Measurements from ENCODE around the gene PCIF1.
"Not testable (repeated sequence)": the region's sequence is repeated elsewhere in the genome, so short reads cannot be mapped to it uniquely, and the experiment has no call there.

Gene PCIF1

GRCh38 chr20:45945678-45946148 lies 11.2 kb downstream of the PCIF1 start:
- in situ Hi-C loops (cut with HindIII; ENCODE audit: low sequenced_read_pairs), result no loop called here

DNA sequence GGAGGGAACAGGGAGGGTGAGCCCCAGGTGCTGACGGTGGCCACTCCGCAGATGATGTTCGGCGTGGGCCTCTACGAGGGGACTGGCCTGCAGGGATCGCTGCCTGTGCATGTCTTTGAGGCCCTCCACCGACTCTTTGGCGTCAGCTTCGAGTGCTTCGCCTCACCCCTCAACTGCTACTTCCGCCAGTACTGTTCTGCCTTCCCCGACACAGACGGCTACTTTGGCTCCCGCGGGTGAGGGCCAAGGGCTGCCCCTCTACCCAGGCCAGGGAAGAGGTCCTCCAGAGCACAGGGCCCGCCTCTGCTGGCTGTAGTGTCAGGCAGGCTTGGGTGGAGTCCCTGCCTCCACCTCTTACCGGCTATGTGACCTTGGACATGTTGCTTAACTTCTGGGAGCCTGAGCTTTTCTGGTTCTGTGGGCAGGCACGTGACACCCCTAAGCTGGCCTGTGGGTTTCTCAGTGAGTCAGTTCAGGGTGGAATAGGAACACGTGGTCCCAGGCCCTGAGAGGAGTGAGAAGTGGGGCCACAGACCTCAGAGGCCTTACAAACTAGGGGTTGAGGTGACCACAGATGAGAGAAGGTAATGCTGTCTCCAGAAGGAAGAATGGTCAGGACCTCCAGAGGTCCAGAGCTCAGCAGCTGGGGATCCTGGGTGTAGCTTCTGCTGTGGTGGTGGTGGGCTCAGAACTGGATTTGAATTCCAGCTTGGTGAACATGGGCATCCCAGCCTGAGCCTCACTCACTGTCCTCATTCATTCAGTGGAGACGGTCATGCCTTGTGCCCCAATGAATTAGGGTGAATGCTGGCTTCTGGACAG lies 11.9 kb downstream of the PCIF1 start:
- in situ Hi-C loops (cut with HindIII; ENCODE audit: low sequenced_read_pairs), result no loop called here

DNA sequence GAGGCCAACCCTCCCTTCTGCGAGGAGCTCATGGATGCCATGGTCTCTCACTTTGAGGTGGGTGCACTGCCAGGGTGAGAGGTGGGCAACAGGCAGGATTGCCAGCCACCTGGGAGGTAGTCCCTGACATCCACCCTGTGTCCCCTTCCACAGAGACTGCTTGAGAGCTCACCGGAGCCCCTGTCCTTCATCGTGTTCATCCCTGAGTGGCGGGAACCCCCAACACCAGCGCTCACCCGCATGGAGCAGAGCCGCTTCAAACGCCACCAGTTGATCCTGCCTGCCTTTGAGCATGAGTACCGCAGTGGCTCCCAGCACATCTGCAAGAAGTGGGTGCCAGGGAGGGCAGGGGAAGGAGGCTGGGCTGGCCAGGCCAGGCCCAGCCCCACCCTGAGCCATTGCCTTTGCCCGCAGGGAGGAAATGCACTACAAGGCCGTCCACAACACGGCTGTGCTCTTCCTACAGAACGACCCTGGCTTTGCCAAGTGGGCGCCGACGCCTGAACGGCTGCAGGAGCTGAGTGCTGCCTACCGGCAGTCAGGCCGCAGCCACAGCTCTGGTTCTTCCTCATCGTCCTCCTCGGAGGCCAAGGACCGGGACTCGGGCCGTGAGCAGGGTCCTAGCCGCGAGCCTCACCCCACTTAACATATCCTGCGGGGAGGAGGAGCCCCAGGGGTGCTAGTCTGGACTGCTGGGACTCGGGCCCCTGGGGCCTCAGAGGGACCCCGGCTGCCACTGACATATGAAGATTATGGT lies 12.8 kb downstream of the PCIF1 start:
- in situ Hi-C loops (cut with HindIII; ENCODE audit: low sequenced_read_pairs), result no loop called here

GRCh38 chr20:45948261-45948733 lies 13.8 kb downstream of the PCIF1 start:
- in situ Hi-C loops (cut with HindIII; ENCODE audit: low sequenced_read_pairs), result no loop called here

DNA sequence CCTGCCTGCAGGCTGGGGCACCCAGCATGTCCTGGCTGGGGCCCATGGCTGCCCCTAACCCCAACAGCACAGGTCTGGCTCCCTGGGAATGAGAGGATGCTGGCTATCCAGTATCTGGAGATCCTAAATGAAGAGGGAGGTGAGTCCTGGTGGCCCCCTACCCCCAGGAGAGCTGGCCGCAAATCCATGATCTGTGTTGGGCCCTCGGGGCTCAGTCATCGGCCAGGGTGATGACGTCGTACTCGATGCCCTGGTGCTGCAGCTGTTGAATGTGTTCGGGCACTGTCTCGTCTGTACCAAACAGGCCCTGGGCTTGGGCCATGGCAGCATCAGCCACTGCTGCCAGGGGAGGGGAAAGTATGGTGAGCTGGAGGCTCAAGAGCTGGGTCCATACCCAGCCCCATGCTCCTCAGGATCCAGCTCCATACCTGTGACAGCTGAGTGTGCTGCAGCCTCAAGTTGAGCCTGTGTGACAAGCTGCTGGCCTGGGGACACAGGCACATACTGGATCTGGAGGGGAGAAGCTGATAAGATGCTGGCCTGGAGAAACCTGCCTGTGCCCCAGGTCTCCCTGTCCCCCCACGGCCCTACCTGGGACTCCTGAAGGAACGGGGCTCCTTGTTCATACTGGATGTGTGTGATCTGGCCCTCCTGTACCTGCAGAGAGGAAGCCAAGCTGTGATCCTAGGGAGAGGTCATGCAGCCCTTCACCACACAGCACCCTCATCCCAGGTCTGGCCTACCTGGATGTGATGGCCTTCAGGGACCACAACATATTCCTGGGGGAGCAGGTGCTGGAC lies 14.5 kb downstream of the PCIF1 start:
- in situ Hi-C loops (cut with HindIII; ENCODE audit: low sequenced_read_pairs), result no loop called here

DNA sequence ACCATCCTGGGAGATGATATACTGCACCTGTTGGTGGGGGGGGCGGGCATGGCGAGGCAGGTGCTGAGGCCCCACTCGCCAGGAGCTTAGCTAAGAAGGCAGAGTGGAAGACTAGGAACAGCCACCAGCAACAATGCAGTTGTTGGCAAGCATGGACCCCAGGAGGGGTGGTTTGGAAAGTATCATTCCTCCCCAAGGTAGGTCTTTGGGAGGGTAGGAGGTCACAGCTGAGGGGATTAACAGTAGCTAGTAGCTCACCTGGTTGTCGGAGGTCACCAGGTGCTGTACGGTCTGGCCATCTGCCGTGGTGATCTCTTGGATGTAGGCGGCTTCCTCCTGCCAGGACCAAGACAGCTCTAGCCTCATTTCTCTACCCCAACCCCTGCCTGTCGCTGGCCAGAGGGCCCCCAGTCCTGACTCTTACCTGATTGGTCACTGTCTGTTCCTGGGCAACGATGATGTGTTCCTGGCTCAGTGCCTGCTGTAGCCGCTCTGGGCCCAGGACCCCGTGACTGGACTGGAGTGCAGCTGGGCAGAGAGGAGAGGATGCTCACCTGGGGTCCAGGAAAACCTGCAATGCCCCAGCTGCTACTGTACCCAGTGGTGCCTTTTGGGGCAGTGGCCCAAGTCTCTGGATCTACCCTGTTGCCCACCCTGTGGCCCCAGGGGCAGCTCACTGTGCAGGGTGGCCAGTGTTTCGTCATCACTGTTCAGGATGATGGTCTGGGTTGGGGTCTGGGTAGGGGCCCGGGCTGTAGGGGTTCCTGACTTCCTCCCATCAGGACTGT lies 15.3 kb downstream of the PCIF1 start:
- in situ Hi-C loops (cut with HindIII; ENCODE audit: low sequenced_read_pairs), result no loop called here

DNA sequence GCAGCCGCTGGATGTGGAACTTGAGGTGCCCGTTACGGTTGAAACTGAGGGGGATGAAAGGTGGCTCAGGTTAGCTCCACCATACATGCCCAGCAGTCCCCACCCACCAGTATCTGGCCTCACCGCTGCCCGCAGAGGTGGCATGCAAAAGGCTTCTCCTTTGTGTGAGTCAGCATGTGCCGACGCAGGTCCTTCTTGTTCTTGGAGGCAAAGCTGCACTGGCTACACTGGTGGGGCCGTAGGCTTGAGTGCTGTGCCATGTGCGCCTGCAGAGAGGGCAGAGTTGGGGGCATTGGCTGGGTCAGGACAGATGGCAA lies 15.8 kb downstream of the PCIF1 start:
- in situ Hi-C loops (cut with HindIII; ENCODE audit: low sequenced_read_pairs), result no loop called here

GRCh38 chr20:45951925-45952834 lies 17.7 kb downstream of the PCIF1 start:
- in situ Hi-C loops (cut with HindIII; ENCODE audit: low sequenced_read_pairs), result no loop called here

DNA sequence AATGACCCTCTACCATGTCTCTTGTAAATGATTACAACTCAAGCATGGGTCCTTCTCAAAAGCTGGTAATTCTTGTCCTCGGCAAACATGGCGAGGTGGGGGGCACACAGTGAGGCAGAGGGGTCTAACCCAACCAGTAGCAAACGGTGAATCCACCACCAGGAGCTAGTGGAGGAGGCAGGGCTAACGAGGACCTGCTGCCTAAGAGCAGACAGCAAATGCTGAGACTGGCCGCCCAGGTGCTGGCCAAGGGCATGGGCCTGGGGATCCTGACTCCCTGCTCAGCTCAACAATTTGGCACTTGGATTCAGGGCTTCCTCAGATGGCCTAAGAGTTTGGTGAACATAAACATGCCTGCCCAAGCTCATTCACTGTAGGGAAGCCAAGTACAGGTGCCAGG lies 18.4 kb downstream of the PCIF1 start:
- in situ Hi-C loops (cut with HindIII; ENCODE audit: low sequenced_read_pairs), result no loop called here

DNA sequence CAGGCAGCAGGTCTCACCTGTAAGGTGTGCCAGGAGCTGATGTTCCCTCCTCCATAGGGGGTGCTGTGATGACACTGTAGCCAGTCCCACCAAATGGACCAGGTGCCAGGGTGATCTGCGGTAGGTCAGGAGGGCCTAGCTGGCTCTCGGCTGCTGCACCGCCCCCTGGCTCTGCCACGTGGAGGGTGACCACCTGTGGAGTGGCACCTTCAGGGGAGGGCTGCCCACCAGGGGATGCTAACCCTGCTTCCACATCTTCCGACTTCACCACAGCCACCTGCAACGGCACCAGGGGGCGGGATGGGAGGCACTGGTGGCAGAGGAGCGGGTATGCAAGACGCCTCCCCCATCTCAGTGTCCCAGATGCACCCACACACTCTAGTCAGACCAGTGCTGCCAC lies 19.2 kb downstream of the PCIF1 start:
- in situ Hi-C loops (cut with HindIII; ENCODE audit: low sequenced_read_pairs), result no loop called here

DNA sequence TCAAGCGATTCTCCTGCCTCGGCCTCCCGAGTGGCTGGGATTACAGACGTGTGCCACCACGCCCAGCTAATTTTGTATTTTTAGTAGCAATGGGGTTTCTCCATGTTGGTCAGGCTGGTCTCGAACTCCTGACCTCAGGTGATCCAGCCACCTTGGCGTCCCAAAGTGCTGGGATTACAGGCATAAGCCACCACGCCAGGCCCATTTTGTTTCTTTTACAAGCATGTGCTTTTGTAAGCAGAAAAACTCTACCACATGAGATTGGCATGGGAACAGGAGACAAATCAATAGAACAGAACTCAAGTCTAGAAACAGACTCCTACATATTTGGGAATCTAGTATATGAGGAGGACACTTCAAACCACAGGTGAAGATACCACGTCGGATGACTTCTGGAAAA lies 21.8 kb downstream of the PCIF1 start:
- in situ Hi-C loops (cut with HindIII; ENCODE audit: low sequenced_read_pairs), result not testable (repeated sequence)

DNA sequence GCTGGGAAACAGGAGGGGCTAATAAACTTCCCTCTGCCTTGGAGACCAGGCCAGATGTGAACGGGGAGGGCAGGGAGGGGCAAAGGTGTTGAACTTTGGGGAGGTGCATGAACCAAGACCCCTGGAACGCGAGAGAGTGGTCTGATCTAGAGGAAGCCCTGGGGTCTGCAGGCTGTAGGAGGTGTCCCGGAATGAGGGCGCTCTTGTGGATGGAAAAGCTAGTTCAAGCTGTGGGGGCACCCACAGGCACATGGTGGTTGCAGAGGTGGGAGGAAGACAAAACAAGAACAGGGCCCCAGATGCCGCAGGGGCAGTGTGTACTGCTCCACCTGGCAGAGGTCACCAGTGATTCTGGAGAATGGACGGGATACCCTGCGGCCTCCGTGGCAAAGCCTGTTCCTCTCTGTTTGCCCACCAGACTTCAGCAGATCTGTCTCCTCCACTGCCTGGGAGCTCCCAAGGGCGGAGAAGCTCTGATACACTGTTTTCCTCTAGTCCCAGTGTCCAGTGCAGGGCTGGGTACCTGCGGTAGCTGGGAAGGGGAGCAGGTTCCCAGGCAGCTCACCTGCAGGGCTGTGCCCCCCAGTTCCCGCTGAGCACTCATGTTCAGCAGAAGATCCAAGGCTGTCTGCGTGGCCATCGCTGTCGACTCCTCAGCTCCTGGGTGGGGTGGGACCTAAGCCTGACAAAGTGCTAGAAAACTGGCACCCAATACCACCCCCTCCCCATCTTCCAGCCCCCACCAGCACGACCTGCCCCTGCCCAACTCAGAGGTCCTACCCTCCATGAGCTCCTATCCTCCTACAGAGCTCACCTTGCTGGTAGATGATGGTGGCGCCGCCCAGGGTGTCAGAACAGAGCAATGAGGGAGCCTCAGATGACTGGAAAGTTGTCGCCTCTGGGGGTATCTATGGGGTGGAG lies 22.8 kb downstream of the PCIF1 start:
- in situ Hi-C loops (cut with HindIII; ENCODE audit: low sequenced_read_pairs), result no loop called here

DNA sequence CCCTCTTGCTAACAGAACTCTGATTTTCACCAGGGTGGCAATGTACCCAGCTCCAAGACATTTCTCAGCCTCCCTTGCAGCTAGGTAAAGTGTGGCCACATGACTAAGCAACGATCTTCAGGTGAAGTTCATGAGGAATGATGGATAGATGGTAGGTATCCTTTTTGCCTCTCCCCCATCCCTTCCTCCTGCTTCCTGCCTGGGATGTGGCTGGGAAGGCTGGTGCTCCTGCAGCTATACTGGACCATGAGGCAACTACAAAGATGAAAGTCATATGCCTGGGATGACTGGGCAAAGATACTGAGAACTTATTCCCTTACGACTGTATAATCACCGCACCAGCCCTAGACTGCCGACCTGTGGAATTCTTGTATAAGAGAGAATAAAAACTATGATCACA lies 24.1 kb downstream of the PCIF1 start:
- in situ Hi-C loops (cut with HindIII; ENCODE audit: low sequenced_read_pairs), result no loop called here

DNA sequence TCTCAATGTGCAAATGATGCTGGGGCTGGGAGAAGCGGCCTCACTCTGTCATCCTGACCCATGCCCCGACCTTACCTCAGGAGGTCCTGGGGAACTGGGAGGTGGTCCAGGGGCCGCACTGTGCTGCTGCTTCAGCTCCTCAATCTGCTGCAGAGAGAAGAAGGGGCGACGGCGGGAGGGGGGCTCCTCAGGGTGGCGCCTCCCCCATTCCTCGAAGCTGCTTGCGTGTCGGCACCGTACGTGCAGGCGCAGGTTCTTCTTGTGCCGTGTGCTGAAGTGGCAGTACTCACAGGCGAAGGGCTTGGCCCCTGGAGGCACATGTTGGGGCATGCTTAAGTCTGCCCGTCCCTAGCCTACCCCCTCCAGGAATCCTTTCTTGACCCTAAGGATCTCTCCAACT lies 24.6 kb downstream of the PCIF1 start:
- in situ Hi-C loops (cut with HindIII; ENCODE audit: low sequenced_read_pairs), result no loop called here

GRCh38 chr20:45959956-45960630 lies 25.6 kb downstream of the PCIF1 start:
- in situ Hi-C loops (cut with HindIII; ENCODE audit: low sequenced_read_pairs), result no loop called here

GRCh38 chr20:45962031-45962755 lies 27.7 kb downstream of the PCIF1 start:
- in situ Hi-C loops (cut with HindIII; ENCODE audit: low sequenced_read_pairs), result no loop called here
